HL-60 (cell line): ENCODE data around the gene UNKL.

Experiments used
- DNase-seq, 2 experiments: peaks; one replicate each; pipeline ENCODE4 v3.0.0-alpha.2; 2010 to 2020; ENCODE audit warnings: low read depth in 1 of 2, low spot score in 1 of 2
- H3K27ac ChIP-seq: fragments of 250-450 bp; sonication (Bioruptor Pico); replicated peaks from 2 replicates; pipeline ENCODE4 v1.5.1; 2020; ENCODE audit warnings: mild to moderate bottlenecking, moderate library complexity
- H3K27me3 ChIP-seq: fragments of 250-450 bp; sonication (Bioruptor Pico); 2 replicates; pipeline ENCODE4 v1.5.1; 2021; ENCODE audit warnings: mild to moderate bottlenecking, moderate library complexity; ENCODE audit not compliant: insufficient read depth, poor library complexity, severe bottlenecking
- H3K4me3 ChIP-seq: replicated peaks from 2 replicates; pipeline ENCODE4 v1.5.1; 2011; ENCODE audit warnings: mild to moderate bottlenecking, control low read depth, low read length; ENCODE audit not compliant: insufficient read depth
- GABPA ChIP-seq: IDR thresholded peaks from 2 replicates; pipeline ENCODE4 v1.6.1; 2012; ENCODE audit warnings: low read depth
- POLR2AphosphoS5 ChIP-seq: IDR thresholded peaks from 2 replicates; pipeline ENCODE4 v1.6.1; 2012; ENCODE audit warnings: low read depth
- SPI1 ChIP-seq: IDR thresholded peaks from 2 replicates; pipeline ENCODE4 v1.6.1; 2012; ENCODE audit warnings: low read depth, mild to moderate bottlenecking, borderline replicate concordance
- TF ChIP-seq, protein P1 (sequence below): IDR thresholded peaks from 2 replicates; pipeline ENCODE4 v1.6.1; 2012; ENCODE audit warnings: low read depth; ENCODE audit not compliant: insufficient replicate concordance
- TF ChIP-seq, protein P2 (sequence below): IDR thresholded peaks from one replicate; pipeline ENCODE4 v1.5.1; 2011; ENCODE audit warnings: low read length, control low read depth, inconsistent platforms; ENCODE audit not compliant: insufficient read depth

The UNKL gene

DNA sequence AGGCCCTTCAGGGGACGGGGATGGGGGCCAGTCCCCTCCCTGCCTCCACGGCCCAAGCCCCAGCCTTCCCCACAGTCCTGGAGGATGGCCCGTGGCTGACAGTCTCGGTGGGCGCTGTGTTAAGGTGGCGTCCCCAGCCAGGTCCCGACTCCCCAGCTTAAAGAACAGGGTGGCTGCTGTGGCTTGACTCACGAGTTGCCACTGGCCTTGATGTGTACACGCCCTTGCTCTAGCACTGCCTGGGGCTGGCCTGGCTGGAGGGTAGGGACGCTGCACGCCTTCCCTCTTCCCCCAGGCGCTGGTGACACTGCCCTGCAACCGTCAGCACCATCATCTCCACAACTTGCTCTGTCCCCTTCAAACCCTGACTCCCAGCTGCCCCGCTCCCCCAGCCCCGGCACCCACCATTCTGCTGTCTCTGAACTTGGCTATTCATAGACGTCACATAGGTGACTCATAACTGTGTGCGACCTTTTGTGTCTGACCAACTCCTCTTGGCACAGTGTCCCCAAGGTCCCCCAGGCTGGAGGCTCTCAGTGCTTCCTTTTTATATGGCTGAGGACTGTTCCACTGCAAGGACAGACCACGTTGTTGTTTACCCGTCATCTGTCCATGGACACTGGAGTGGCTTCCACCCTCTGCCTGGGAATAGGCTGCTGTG, 56.5 kb downstream of the UNKL start:
- no peak for DNase-seq
- Histone ChIP-seq H3K4me3 (no peak overlapping the region), H3K27ac (no peak overlapping the region), H3K27me3 (no peaks in the 10 kb centered on the region)
- TF ChIP-seq SPI1 (no peak), POLR2AphosphoS5 (no peak), GABPA (no peak)
- TF ChIP-seq, protein P1, sequence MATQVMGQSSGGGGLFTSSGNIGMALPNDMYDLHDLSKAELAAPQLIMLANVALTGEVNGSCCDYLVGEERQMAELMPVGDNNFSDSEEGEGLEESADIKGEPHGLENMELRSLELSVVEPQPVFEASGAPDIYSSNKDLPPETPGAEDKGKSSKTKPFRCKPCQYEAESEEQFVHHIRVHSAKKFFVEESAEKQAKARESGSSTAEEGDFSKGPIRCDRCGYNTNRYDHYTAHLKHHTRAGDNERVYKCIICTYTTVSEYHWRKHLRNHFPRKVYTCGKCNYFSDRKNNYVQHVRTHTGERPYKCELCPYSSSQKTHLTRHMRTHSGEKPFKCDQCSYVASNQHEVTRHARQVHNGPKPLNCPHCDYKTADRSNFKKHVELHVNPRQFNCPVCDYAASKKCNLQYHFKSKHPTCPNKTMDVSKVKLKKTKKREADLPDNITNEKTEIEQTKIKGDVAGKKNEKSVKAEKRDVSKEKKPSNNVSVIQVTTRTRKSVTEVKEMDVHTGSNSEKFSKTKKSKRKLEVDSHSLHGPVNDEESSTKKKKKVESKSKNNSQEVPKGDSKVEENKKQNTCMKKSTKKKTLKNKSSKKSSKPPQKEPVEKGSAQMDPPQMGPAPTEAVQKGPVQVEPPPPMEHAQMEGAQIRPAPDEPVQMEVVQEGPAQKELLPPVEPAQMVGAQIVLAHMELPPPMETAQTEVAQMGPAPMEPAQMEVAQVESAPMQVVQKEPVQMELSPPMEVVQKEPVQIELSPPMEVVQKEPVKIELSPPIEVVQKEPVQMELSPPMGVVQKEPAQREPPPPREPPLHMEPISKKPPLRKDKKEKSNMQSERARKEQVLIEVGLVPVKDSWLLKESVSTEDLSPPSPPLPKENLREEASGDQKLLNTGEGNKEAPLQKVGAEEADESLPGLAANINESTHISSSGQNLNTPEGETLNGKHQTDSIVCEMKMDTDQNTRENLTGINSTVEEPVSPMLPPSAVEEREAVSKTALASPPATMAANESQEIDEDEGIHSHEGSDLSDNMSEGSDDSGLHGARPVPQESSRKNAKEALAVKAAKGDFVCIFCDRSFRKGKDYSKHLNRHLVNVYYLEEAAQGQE = no peak
- TF ChIP-seq, protein P2, sequence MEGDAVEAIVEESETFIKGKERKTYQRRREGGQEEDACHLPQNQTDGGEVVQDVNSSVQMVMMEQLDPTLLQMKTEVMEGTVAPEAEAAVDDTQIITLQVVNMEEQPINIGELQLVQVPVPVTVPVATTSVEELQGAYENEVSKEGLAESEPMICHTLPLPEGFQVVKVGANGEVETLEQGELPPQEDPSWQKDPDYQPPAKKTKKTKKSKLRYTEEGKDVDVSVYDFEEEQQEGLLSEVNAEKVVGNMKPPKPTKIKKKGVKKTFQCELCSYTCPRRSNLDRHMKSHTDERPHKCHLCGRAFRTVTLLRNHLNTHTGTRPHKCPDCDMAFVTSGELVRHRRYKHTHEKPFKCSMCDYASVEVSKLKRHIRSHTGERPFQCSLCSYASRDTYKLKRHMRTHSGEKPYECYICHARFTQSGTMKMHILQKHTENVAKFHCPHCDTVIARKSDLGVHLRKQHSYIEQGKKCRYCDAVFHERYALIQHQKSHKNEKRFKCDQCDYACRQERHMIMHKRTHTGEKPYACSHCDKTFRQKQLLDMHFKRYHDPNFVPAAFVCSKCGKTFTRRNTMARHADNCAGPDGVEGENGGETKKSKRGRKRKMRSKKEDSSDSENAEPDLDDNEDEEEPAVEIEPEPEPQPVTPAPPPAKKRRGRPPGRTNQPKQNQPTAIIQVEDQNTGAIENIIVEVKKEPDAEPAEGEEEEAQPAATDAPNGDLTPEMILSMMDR = no peak

DNA sequence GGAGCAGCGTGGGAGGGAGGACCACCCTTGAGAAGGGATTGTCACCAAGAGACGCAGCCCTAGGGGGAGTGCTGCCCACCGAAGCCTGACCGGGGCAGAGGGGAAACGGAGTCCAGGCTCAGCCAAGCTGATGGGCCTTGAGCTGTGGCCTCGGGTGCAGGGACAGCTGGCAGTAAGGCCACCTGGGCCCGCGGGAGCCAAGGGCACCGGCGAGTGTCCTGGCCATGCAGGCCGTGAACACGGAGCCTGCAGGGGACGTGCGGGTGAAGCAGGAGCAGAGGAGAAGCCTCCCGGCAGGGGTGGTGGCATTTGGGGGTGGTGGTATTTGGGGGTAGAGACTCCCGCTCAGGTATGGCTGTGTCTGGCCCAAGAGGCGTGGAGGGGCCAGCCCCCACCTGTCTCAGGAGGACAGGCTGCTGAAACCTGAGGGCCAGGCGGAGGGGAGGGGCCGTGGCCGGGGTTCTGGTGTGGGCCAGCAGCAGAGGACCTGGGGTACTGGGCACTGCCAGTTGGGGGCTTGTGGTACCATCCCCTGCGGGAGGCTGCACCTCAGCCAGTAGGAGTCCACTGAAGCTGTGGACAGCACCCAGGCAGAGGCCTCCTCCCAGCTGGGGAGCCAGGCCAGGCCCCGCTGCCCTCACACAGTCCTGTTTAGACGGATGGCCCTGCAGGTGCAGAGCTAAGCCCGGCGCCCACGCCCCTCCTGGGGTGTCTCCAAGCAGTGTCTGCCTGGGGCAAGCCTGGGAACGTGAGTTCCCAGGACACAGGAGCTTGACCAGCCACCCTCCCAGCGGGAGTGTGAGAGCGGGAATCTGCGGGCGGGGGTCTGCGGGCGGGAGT, 58.2 kb downstream of the UNKL start:
- no peak for TF ChIP-seq POLR2AphosphoS5
- no peak for TF ChIP-seq SPI1
- TF ChIP-seq, protein P1 = no peak
- TF ChIP-seq, protein P2 = no peak
- no peak for DNase-seq
- H3K4me3 ChIP-seq = no peak overlapping the region
- no peak overlapping the region for H3K27ac ChIP-seq
- H3K27me3 ChIP-seq = no peaks in the 10 kb centered on the region

DNA sequence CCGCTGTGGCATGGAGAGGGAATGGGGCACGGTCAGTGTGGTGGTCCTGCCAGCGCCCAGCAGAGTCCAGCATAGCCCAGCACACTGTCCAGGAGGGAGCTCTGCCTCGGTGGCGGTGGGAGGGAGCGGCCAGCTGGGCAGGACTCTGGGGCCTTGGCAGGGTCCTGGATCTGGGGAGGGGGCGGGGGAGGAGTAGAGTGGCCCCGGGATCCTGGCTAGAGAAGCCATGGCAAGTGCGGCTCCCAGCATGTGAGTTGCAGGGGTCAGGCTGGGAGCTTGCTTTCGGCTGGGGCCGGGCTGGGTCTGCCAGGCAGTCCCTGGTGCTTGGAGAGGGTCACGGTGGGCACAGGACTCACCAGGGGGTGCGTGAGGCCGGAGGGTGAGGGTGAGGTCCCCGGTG, 58.9 kb downstream of the UNKL start:
- no peak overlapping the region for H3K4me3 ChIP-seq
- H3K27me3 ChIP-seq = no peaks in the 10 kb centered on the region
- TF ChIP-seq, protein P1 = no peak
- TF ChIP-seq, protein P2 = no peak
- no peak for TF ChIP-seq SPI1
- TF ChIP-seq GABPA = no peak
- no peak for TF ChIP-seq POLR2AphosphoS5
- no peak overlapping the region for H3K27ac ChIP-seq
- no peak for DNase-seq
